K562 (cell line): ENCODE data around the gene MVP.

ENCODE experiments used
- KLF10 ChIP-seq: fragments of 250-450 bp; sonication (Bioruptor Pico); IDR thresholded peaks from 2 replicates; pipeline ENCODE4 v1.6.1; 2021; ENCODE audit warnings: matching md5 sums
- POLR2AphosphoS5 ChIP-seq: IDR thresholded peaks from 2 replicates; pipeline ENCODE4 v1.6.1; 2011; ENCODE audit warnings: mild to moderate bottlenecking, low read depth, low read length, moderate library complexity; ENCODE audit not compliant: control insufficient read depth, insufficient read depth
- RHOXF2B ChIP-seq: fragments of 250-450 bp; sonication (Bioruptor Pico); conservative IDR thresholded peaks from 2 replicates; pipeline ENCODE4 v1.5.1; 2021
- ZFP30 ChIP-seq: fragments of 250-450 bp; sonication (Bioruptor Pico); IDR thresholded peaks from 2 replicates; pipeline ENCODE4 v1.8.0; 2022; ENCODE audit warnings: moderate library complexity, mild to moderate bottlenecking, inconsistent platforms, borderline replicate concordance
- ZNF184 ChIP-seq: sonication (generic); formaldehyde crosslinking; IDR thresholded peaks from 2 replicates; pipeline ENCODE4 v1.5.0; 2020; ENCODE audit warnings: missing genetic modification reagents

- TF ChIP-seq KLF10 (CRISPR knock-in tag): no peak
- no peak for TF ChIP-seq ZFP30 (CRISPR knock-in tag)
- TF ChIP-seq RHOXF2B (CRISPR knock-in tag): no peak
- no peak for TF ChIP-seq POLR2AphosphoS5
- no peak for TF ChIP-seq ZNF184 (CRISPR knock-in tag)
Observed at GRCh38 chr16:29858974-29859373, 38.7 kb downstream of the MVP start.
